HCT116 (cell line): ENCODE results near the gene GUCY2C. TPM values are rescaled to one million over a fixed set of nuclear protein-coding genes. Genes with fewer than 3 reads are reported as not detected.

ENCODE experiments used
- ATAC-seq: fragments of 200-7000 bp; cut with Tn5 transposase; 2 replicates; pipeline ENCODE4 v1.9.1; 2020; ENCODE audit warnings: mild to moderate bottlenecking, moderate library complexity
- BruUV-seq: library from RNA; stranded (reverse); fragments of 400-500 nt; replicated peaks from 2 replicates; lab custom pipeline; 2021; lab: Mats Ljungman, UMichigan
- CTCF ChIA-PET: fragments of 300-600 bp; sonication (Branson Sonifier 250); formaldehyde crosslinking; loops from one replicate; lab custom pipeline; 2021; ENCODE audit warnings: antibody characterized with exemption; lab: Charles Lee
- POLR2A ChIA-PET: fragments of 300-600, 350-600 bp; sonication (Branson Sonifier 250); formaldehyde crosslinking; loops from one replicate; lab custom pipeline; 2021; ENCODE audit warnings: antibody characterized with exemption; lab: Charles Lee
- RAD21 ChIA-PET, 2 experiments: fragments of 300-600 bp; sonication (Branson Sonifier 250); formaldehyde crosslinking; loops; one replicate each; lab custom pipeline; 2023; ENCODE audit warnings: low total read pairs in 2 of 2; ENCODE audit not compliant: uncharacterized antibody in 2 of 2, unreplicated experiment in 2 of 2, low non-redundant PET in 1 of 2; lab: Charles Lee
- DNase-seq: peaks from one replicate; pipeline ENCODE4 v3.0.0-alpha.2; 2010; ENCODE audit warnings: low read depth, low spot score
- H2AFZ ChIP-seq: fragments of 200-600 bp; shearing (Covaris generic), sonication (generic); 2 replicates; pipeline ENCODE4 v1.6.1; 2017; ENCODE audit warnings: low read depth, mixed run types, mixed read lengths, antibody characterized with exemption, low read length; ENCODE audit not compliant: poor library complexity, severe bottlenecking
- H3K27ac ChIP-seq: 2 replicates; pipeline ENCODE4 v1.5.1; 2012; ENCODE audit warnings: low read depth, low read length
- H3K27me3 ChIP-seq: fragments of 200-600 bp; sonication (generic); 2 replicates; pipeline ENCODE4 v1.6.1; 2016; ENCODE audit warnings: mixed run types, low read length, mixed read lengths; ENCODE audit not compliant: insufficient read depth
- H3K36me3 ChIP-seq, 2 experiments: fragments of 200-500 bp in 1 of 2; fragments of 200-600 bp in 1 of 2; sonication (Bioruptor generic) in 1 of 2; sonication (generic) in 1 of 2; 2 replicates each; pipeline versions ENCODE4 v1.5.1 to v1.6.1; 2014 to 2016; ENCODE audit warnings: low read length in 2 of 2, inconsistent platforms in 1 of 2, mixed read lengths in 1 of 2, mixed run types in 1 of 2; ENCODE audit not compliant: insufficient read depth in 2 of 2, control insufficient read depth in 1 of 2
- H3K4me1 ChIP-seq, 2 experiments: fragments of 200-600 bp in 1 of 2; sonication (generic) in 1 of 2; 2 replicates each; pipeline versions ENCODE4 v1.5.1 to v1.6.1; 2012 to 2017; ENCODE audit warnings: low read length in 2 of 2, inconsistent platforms in 1 of 2, mild to moderate bottlenecking in 1 of 2, mixed read lengths in 1 of 2, mixed run types in 1 of 2, moderate library complexity in 1 of 2; ENCODE audit not compliant: insufficient read depth in 2 of 2, control insufficient read depth in 1 of 2
- H3K4me2 ChIP-seq: fragments of 200-600 bp; sonication (generic); 2 replicates; pipeline ENCODE4 v1.6.1; 2017; ENCODE audit warnings: mixed run types, low read length, mixed read lengths
- H3K4me3 ChIP-seq, 2 experiments: fragments of 200-600 bp in 1 of 2; sonication (generic) in 1 of 2; replicated peaks in 1 of 2; 2 replicates each; pipeline ENCODE4 v1.5.1; 2011 to 2016; ENCODE audit warnings: low read length in 2 of 2, control low read depth in 1 of 2, low read depth in 1 of 2, mild to moderate bottlenecking in 1 of 2, mixed read lengths in 1 of 2, mixed run types in 1 of 2
- H3K79me2 ChIP-seq: fragments of 200-600 bp; sonication (generic); 2 replicates; pipeline ENCODE4 v1.6.1; 2017; ENCODE audit warnings: mild to moderate bottlenecking, mixed run types, low read length, moderate library complexity, mixed read lengths; ENCODE audit not compliant: insufficient read depth
- H3K9ac ChIP-seq: fragments of 200-600 bp; sonication (generic); 2 replicates; pipeline ENCODE4 v1.6.1; 2016; ENCODE audit warnings: low read length, mixed read lengths
- H3K9me2 ChIP-seq: fragments of 200-600 bp; sonication (generic), shearing (Covaris generic); 2 replicates; pipeline ENCODE4 v1.6.1; 2017; ENCODE audit warnings: mixed run types, mild to moderate bottlenecking, moderate library complexity; ENCODE audit not compliant: insufficient read depth
- H3K9me3 ChIP-seq, 2 experiments: fragments of 200-500 bp in 1 of 2; fragments of 200-600 bp in 1 of 2; sonication (Bioruptor generic) in 1 of 2; sonication (generic) in 1 of 2; 2 replicates each; pipeline ENCODE4 v1.6.1; 2014 to 2017; ENCODE audit warnings: low read length in 2 of 2, mixed read lengths in 2 of 2, inconsistent platforms in 1 of 2, low read depth in 1 of 2, mild to moderate bottlenecking in 1 of 2, mixed run types in 1 of 2, moderate library complexity in 1 of 2; ENCODE audit not compliant: control insufficient read depth in 1 of 2, insufficient read depth in 1 of 2
- H4K20me1 ChIP-seq: fragments of 200-600 bp; sonication (generic), shearing (Covaris generic); 2 replicates; pipeline ENCODE4 v1.6.1; 2017; ENCODE audit warnings: mixed run types, mild to moderate bottlenecking, moderate library complexity; ENCODE audit not compliant: insufficient read depth
- ATF3 ChIP-seq: IDR thresholded peaks from 2 replicates; pipeline ENCODE4 v1.6.1; 2012
- CBX3 ChIP-seq: IDR thresholded peaks from 2 replicates; pipeline ENCODE4 v1.6.1; 2012; ENCODE audit warnings: low read depth
- CEBPB ChIP-seq: IDR thresholded peaks from 2 replicates; pipeline ENCODE4 v1.6.1; 2012; ENCODE audit warnings: low read depth
- EGR1 ChIP-seq: IDR thresholded peaks from 2 replicates; pipeline ENCODE4 v1.6.1; 2012; ENCODE audit warnings: low read depth
- JUND ChIP-seq: IDR thresholded peaks from 2 replicates; pipeline ENCODE4 v1.6.1; 2012
- MAX ChIP-seq: IDR thresholded peaks from 2 replicates; pipeline ENCODE4 v1.6.1; 2012
- POLR2AphosphoS5 ChIP-seq: IDR thresholded peaks from 2 replicates; pipeline ENCODE4 v1.6.1; 2011; ENCODE audit warnings: mild to moderate bottlenecking, low read depth, low read length, moderate library complexity
- REST ChIP-seq: IDR thresholded peaks from 2 replicates; pipeline ENCODE4 v1.6.1; 2012; ENCODE audit warnings: low read depth
- SIN3A ChIP-seq: IDR thresholded peaks from 2 replicates; pipeline ENCODE4 v1.6.1; 2012; ENCODE audit warnings: low read depth
- SP1 ChIP-seq: IDR thresholded peaks from 2 replicates; pipeline ENCODE4 v1.6.1; 2012; ENCODE audit warnings: low read depth
- TCF7L2 ChIP-seq: IDR thresholded peaks from 2 replicates; pipeline ENCODE4 v1.7.0; 2011; ENCODE audit warnings: borderline replicate concordance, inconsistent platforms; ENCODE audit not compliant: insufficient read depth, insufficient read length; ENCODE audit errors: extremely low read depth
- YY1 ChIP-seq: IDR thresholded peaks from 2 replicates; pipeline ENCODE4 v1.6.1; 2011; ENCODE audit warnings: low read length, low read depth, moderate library complexity, mild to moderate bottlenecking; ENCODE audit not compliant: insufficient replicate concordance; ENCODE audit errors: extremely low read depth
- ZFX ChIP-seq: fragments of 450-650 bp; IDR thresholded peaks from 2 replicates; pipeline ENCODE4 v1.6.1; 2017
- ZNF274 ChIP-seq: fragments of 200-500 bp; sonication (Bioruptor generic); IDR thresholded peaks from 2 replicates; pipeline ENCODE4 v1.6.1; 2014; ENCODE audit warnings: mild to moderate bottlenecking, low read depth, low read length, inconsistent platforms
- intact Hi-C: fragments of 100-400 bp; cut with micrococcal nuclease; formaldehyde crosslinking; loops from 2 replicates; pipeline ENCODE4 v1.10.0; 2022
- total RNA-seq: library from RNA; stranded (reverse); gene quantifications from one replicate; pipeline ENCODE4 v1.2.1, GENCODE V29; 2021; ENCODE audit not compliant: unreplicated experiment

Gene GUCY2C
- total RNA-seq, 1 experiment from 2014 or later, result not detected

GRCh38 chr12:14698555-14698954, 2.2 kb upstream of the GUCY2C start (continued):
- no peak for TF ChIP-seq REST
- no peak for TF ChIP-seq SIN3A

- no peak overlapping the region for H2AFZ ChIP-seq
- TF ChIP-seq EGR1, result no peak
- no peak for TF ChIP-seq ZNF274
- TF ChIP-seq TCF7L2, result no peak
- TF ChIP-seq CEBPB, result no peak
- no peak for TF ChIP-seq ZFX
- TF ChIP-seq POLR2AphosphoS5, result no peak
- no peak for TF ChIP-seq MAX
- TF ChIP-seq JUND, result no peak
- no peak for TF ChIP-seq YY1
- no peak for TF ChIP-seq SP1
- TF ChIP-seq CBX3, result no peak
- no peak for TF ChIP-seq SIN3A
- TF ChIP-seq ATF3, result no peak
- no peak overlapping the region for H3K27ac ChIP-seq
- POLR2A ChIA-PET, result no interaction called here
- CTCF ChIA-PET, result no interaction called here
- H4K20me1 ChIP-seq, result no peaks in the 10 kb centered on the region
- H3K9ac ChIP-seq, result no peak overlapping the region
- no peaks in the 10 kb centered on the region for H3K36me3 ChIP-seq
- no peaks in the 10 kb centered on the region for H3K79me2 ChIP-seq
- H3K27me3 ChIP-seq, result no peaks in the 10 kb centered on the region
- intact Hi-C loops, result no loop called here
- DNase-seq (no peak), ATAC-seq (no peak)
- RAD21 ChIA-PET, result no interaction called here
- H3K4me2 ChIP-seq, result no peak overlapping the region
- BruUV-seq, result no TSS peak
- H3K9me2 ChIP-seq, result no peaks in the 10 kb centered on the region
- H3K9me3 ChIP-seq, result no peaks in the 10 kb centered on the region
- H3K4me3 ChIP-seq, result no peak overlapping the region
- H3K4me1 ChIP-seq, result no peaks in the 10 kb centered on the region
Measured at GRCh38 chr12:14695715-14696141, 671 bp downstream of the GUCY2C start.
